Spleen (tissue), 7 donors: ENCODE results near the gene EFCAB11.

Source experiments
- CTCF ChIP-seq, 11 experiments: fragments of 200-600 bp in 7 of 11; fragments of 450-650 bp in 4 of 11; sonication (generic) in 4 of 11; IDR thresholded peaks in 8 of 11; conservative IDR thresholded peaks in 3 of 11; 1 replicate in 7 of 11; 2 replicates in 4 of 11; pipeline versions ENCODE4 v1.4.0 to v1.8.0; 2016 to 2021; ENCODE audit warnings: antibody characterized with exemption in 11 of 11, inconsistent platforms in 4 of 11, mild to moderate bottlenecking in 1 of 11
- POLR2AphosphoS5 ChIP-seq, 3 donors: sonication (generic); formaldehyde crosslinking; IDR thresholded peaks; one replicate each; pipeline ENCODE4 v1.5.1; 2017; ENCODE audit warnings: antibody characterized with exemption in 3 of 3
- donor health status: DM: no; HTN: no; CAD: no; lungs with moderate emphysema.
- donor health status: DM: no; HTN: no; CAD: no.
- donor health status: DM: no; HTN: no; CAD: no.

GRCh38 chr14:89855961-89856656, 98.4 kb downstream of the EFCAB11 start:
- no peak for TF ChIP-seq CTCF (IDR thresholded peaks at IDR 0.05 in 8 of 11, conservative IDR thresholded peaks at IDR 0.05 in 3 of 11)
- no peak for TF ChIP-seq POLR2AphosphoS5 (IDR thresholded peaks at IDR 0.05)
